NCI-H82 treated with DMSO at 0.1 percent for 48 hours (cell line): ENCODE measurements around the gene TPRA1.

ENCODE experiments used
- DNase-seq: peaks from one replicate; lab custom pipeline; 2025; ENCODE audit not compliant: unreplicated experiment; lab: John Stamatoyannopoulos, UW

Gene TPRA1

GRCh38 chr3:127593178-127593577 lies 2.6 kb upstream of the TPRA1 start:
- no peak for DNase-seq

- DNase-seq = no peak
These were observed 296 bp downstream of the TPRA1 start for GRCh38 chr3:127590282-127590592.

- DNase-seq = no peak
These were observed 792 bp downstream of the TPRA1 start for GRCh38 chr3:127589600-127590281.

GRCh38 chr3:127588806-127589577 lies 1.5 kb downstream of the TPRA1 start:
- DNase-seq = no peak

- no peak for DNase-seq
These were observed 2.7 kb downstream of the TPRA1 start for GRCh38 chr3:127587876-127588275.

- no peak for DNase-seq
These were observed 4.6 kb downstream of the TPRA1 start for GRCh38 chr3:127585813-127586413.

GRCh38 chr3:127585163-127585812 lies 5.2 kb downstream of the TPRA1 start:
- DNase-seq = no peak

GRCh38 chr3:127584734-127585133 lies 5.8 kb downstream of the TPRA1 start:
- no peak for DNase-seq

- DNase-seq = no peak
These were observed 10.0 kb downstream of the TPRA1 start for GRCh38 chr3:127580327-127581060.

GRCh38 chr3:127578802-127579201 lies 11.7 kb downstream of the TPRA1 start:
- DNase-seq = no peak

GRCh38 chr3:127578168-127578567 lies 12.4 kb downstream of the TPRA1 start:
- DNase-seq = no peak

GRCh38 chr3:127577448-127577847 lies 13.1 kb downstream of the TPRA1 start:
- no peak for DNase-seq

- peak; percentile 85 for DNase-seq
These were observed 15.4 kb downstream of the TPRA1 start for GRCh38 chr3:127574880-127575878.

GRCh38 chr3:127573912-127574311 lies 16.6 kb downstream of the TPRA1 start:
- no peak for DNase-seq

- no peak for DNase-seq
These were observed 17.1 kb downstream of the TPRA1 start for GRCh38 chr3:127573401-127573800.

GRCh38 chr3:127572735-127573134 lies 17.8 kb downstream of the TPRA1 start:
- no peak for DNase-seq

GRCh38 chr3:127572186-127572585 lies 18.3 kb downstream of the TPRA1 start:
- no peak for DNase-seq

- DNase-seq = no peak
These were observed 20.0 kb downstream of the TPRA1 start for GRCh38 chr3:127570520-127570919.

- no peak for DNase-seq
These were observed 21.4 kb downstream of the TPRA1 start for GRCh38 chr3:127569160-127569559.

GRCh38 chr3:127568586-127568985 lies 21.9 kb downstream of the TPRA1 start:
- DNase-seq = no peak
